NCI-H510A treated with DMSO at 0.1 percent for 48 hours (cell line): ENCODE data around the gene AGRP.

Experiments
- DNase-seq: peaks from one replicate; lab custom pipeline; 2025; lab: John Stamatoyannopoulos, UW

Gene AGRP

DNA sequence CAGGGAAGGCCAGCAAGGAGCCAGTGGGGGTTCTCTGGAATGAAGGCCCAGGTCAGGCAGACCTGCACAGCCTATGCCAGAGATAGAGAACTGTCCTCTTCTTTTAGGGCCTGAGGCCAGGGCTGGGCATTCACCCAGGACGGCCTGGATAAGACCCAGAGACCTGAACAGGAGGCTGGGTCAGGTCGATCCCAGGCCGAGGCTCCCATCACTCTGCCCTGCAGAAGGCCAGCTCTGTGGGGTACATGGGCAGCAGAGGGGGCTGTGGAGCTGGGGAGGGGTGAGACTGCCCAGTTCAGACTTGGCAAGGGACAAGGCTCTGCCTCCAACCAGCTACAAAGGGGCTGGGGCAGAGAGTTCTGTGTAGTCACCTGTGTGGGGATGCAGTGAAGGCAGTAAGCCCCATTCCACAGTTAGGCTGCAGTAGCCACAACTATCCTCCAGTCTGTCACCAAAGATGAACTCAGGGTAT is 37.9 kb downstream of the AGRP start:
- DNase-seq, result no peak

DNA sequence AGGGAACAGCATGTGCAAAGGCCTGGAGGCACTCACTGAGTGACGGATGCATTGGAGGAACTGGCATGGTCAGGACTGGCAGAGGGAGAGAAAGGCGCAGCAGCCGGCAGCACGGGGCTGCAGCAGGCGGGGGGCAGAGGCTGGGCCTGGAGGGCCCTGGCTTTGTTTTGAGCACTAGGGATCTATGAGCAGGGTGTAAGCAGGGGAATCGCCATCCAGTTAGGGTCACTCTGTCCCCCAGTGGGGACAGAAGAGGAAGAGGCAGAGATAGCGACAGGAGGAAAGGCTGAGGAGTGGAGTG is 38.3 kb downstream of the AGRP start:
- DNase-seq, result no peak

DNA sequence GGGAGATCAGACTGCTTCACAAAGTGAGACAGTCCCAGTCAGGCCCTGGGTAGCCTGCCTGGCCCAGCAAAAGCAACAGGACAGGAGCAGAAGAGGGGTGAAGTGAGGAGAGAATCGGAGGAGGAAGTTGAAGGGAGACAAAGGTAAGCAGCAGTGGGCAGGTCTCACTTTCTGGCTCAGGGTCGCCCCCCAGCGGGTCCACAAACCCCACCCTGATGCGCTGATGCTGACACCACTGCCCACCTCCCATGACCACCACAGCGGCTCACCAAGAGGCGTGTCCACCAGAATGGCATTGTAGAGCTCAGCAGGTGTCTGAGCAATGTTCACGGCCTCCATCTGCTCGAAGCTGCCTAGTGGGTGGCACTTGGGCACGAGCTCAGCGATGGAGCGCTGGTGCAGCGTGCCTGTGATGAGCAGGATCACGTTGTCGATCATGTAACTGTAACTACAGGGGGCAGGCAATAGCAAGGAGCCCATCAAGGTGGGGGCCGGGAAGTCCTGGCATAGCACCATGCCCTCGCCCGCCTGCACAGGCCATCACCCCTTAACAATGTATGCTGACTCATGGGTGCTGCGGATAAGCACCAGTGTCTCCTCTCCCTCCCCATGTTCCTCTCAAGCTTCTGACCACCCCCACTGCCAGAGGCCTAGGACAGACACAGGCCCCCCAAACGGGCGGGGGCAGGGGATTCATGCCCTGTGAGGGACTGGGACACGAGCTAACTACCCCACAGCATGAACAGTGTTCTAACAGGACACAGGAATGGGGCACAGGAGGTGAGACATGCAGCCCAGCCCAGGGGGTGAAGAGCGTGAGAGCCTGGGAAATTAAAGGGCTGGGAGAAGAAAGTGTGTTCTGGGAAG is 38.9 kb downstream of the AGRP start:
- DNase-seq, result no peak

DNA sequence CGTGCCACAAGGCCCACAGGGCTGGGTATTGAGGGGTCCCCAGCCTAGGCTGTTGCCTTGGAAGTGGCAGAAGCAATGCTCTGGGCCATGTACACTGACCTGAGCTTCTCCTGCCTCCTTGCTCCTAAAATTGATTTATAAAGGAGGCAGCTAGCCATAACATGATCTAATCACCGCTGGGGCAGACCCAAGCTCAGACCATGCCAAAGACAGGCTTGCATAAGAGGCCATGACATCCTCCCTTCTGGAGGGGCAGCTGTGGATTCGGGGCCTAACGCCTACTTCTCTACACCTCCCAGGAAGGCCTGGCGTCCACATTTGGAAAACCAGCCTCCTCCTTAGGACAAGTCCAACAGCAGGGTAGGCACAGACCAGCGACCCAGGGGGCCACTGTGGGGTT is 40.1 kb downstream of the AGRP start:
- no peak for DNase-seq

DNA sequence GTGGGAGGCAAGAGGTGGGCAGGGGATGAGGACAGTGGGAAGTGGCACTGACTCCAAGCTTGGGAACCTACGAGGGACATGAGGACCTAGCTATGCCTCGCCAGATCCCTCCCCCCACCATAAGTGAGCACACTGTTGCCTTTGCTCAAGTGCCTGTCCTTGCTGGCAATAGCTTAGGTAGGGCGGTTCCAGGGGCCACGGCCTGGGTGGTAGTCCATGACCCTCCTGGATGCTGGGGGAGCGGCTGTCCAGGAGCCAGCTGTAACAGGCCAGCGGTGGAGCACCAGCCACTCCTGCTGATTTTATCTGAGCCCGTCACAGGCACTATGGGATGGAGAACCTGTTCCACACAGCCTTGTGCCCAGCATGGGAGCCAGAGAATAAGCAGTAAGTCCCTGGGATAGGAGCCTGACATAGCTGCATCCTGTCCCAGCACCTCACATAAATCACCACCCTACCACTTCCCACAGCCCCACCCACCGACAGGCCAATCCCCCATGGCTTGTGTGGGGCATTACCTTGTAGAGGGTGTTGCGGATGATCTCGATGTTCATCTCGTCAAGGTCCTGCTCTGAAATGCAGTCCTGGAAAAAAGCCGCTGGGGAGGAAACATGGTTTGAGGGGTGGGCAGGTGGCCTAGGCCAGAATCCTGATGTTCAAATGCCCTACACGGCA is 40.6 kb downstream of the AGRP start:
- no peak for DNase-seq

DNA sequence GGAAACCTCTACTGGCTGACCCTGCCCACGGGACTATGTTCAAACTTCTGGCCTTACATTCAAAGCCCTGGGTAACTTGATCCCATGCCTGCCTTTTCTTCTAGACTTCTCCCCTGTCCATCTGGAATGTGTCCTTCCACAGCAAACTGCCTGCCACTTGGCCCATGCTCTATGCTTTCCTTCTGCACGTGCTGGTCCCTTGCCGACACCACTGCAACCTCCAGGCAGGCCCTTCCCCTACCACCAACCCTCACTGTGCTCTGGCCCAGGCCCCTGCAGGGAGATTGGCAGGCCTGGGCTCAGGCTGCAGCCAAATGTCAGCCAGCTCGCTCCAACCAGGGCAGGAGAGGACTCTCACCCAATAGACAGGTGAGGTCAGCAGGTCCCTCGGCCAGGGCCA is 41.4 kb downstream of the AGRP start:
- DNase-seq, result no peak

DNA sequence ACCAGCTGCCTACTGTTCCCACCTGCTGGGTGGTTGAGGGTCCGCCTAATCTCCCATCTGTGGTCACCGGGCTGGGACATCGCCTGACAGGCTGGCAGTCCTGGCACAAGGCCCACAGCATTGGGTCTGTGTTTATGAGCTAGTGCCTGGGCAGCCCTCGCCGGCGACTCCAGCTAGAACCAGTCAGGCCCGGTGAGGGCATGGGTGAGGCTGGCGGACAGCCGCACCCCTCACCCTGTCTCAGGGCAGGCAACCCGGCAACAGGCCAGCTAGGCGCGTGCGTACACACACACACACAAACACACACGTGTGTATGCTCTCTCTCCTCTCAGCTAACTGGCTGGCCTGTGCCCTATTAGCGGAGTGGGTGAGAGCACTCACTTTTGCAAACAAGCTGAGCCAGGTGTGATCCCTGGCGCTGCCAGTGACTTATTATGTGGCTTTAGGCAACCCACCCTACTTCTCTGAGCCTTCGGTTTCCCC is 42.0 kb downstream of the AGRP start:
- peak; percentile 51 for DNase-seq

DNA sequence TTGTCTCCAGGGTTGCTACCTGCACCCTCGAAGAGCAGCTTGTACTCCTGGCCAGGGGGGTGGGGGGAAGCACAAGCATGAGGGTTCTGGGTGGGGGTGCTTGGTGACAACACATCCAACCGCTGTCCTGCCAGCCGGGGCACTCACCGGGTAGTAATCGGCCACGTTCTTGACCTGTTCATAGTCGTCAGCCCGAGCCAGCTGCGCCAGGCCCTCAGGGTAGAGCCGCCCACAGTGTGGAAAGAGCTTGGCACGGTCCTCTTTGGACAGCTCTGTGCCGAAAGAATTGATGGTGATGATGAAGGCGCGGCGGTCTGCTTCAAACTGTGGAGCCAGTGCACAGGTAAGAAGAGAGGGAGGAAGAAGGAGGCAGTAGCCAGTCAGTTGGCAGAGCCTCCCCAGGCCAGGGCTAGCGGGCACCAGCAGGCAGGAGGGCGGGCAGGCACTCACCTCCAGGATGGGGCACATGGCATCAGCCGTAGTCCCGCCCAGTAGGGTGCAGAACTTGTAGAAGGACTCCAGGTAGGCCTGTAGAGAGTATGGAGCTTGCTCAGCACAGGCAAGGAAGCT is 44.4 kb downstream of the AGRP start:
- no peak for DNase-seq

DNA sequence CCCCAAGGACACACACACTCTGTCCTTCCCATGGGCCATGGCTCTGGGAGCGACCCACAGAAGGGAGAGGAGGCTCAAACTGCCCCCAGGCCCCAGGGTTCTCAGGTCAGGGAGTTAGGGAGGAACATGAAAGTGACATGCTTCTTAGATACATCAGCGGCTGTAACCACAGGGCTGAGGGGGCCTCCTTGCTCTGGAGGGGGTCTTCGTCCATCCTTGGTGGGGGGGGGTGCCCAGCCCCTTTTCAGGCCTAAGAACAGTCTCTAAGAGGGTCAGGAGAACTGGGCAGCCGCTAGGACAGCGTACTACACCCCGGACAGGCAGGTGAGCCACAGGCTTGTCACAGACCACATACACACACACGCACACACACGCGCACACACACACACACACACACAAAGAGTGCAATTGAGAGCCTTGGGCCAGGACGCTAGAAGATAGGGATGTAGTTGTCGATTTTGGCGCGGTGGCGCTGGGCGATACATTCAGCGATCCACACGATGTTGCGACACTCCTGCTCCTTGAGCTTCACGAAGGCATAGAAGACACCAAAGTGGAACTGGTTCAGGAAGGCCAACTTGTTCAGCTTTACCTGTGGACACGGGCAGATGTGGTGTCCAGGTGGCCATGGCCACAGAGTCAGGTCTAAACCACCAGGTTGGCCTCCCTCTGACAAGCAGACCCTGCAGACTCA is 45.1 kb downstream of the AGRP start:
- no peak for DNase-seq

DNA sequence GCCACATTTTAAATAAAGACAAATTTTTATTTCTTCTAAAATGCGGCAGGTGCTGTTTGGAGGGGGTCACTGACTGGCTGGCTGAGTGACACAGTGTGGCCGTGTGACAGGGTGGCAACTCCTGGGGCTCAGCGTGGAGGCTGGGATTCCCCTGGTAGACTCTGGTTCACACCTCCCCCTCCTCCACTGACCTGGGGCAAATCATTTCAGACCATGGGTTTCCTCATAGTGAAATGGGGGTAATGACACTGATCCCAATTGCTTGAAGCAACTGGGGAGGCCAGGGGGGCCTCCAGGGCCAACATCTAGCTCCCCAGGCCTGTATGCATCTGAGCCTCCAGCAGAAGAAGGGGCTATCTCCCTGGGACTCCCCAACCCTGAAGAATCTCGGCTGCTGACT is 45.8 kb downstream of the AGRP start:
- no peak for DNase-seq

DNA sequence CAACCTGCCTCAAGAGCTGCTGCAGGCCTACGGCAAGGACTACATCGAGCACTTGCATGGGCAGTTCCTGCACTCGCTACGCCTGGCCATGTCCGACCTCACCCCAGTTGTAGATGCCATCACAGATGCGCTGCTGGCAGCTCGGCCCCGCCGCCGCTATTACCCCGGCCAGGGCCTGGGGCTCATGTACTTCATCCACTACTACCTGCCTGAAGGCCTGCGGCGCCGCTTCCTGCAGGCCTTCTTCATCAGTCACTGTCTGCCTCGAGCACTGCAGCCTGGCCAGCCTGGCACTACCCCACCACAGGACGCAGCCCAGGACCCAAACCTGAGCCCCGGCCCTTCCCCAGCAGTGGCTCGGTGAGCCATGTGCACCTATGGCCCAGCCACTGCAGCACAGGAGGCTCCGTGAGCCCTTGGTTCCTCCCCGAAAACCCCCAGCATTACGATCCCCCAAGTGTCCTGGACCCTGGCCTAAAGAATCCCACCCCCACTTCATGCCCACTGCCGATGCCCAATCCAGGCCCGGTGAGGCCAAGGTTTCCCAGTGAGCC is 46.6 kb downstream of the AGRP start:
- no peak for DNase-seq

DNA sequence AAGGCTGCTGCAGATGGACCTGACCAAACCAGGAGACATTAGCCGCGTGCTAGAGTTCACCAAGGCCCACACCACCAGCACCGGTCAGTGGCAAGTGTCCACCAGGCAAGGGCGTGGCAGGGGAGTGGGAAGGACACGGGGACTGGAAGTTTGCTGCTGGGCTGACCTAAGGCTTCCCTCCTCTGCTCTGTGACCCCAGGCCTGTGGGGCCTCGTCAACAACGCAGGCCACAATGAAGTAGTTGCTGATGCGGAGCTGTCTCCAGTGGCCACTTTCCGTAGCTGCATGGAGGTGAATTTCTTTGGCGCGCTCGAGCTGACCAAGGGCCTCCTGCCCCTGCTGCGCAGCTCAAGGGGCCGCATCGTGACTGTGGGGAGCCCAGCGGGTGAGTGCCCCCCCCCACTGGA is 47.6 kb downstream of the AGRP start:
- no peak for DNase-seq

DNA sequence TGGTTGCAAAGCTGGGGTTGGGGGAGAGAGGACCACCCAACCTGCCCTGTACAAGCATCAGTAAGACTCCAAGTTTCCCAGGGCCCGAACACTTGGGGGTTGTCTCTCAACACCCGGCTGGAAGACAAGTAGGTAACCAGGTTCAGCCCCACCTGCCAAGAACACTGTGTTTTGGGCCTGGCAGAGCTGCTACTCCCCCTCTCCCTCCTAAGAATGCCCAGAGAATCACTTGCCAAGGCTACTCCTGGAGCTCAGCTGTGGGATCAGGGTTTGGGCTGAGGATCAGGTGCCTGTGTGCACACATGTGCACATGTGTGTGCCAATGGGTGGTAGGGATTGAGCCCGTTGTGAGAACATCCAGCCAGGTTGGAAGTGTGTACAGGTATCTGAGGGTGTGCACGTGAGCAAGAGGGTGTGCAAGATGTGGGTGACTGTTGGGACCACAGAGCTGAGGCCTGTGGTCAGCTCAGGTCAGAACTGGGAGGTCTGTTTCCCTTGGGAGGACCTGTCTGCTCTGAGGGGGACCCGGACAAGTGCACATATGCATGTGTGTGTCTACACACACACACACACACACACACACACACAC is 50.1 kb downstream of the AGRP start:
- DNase-seq, result no peak
